ENCODE measurements around the gene MORN4. TPM values are rescaled to one million over a fixed set of nuclear protein-coding genes. Genes with fewer than 3 reads are reported as not detected.

The MORN4 gene
- total RNA-seq, 2 experiments from 2014 or later: 2.4 to 5.4 TPM

GRCh38 chr10:97573021-97573420 is 60.3 kb downstream of the MORN4 start:
- Histone ChIP-seq H2AFZ (ENCODE audit: low read length) (no peak overlapping the region), H4K20me1 (ENCODE audit: insufficient read depth, low read length) (no peaks in the 10 kb centered on the region), H3K79me2 (ENCODE audit: insufficient read depth, low read depth, low read length) (no peaks in the 10 kb centered on the region), H3K27ac (ENCODE audit: low read depth, low read length, poor library complexity, severe bottlenecking) (no peak overlapping the region), H3K4me3 (ENCODE audit: low read depth, low read length, poor library complexity, severe bottlenecking) (no peak overlapping the region), H3K9me3 (ENCODE audit: low read length) (no peaks in the 10 kb centered on the region), H3K9me2 (ENCODE audit: insufficient read depth, low read length) (no peaks in the 10 kb centered on the region), H3K4me2 (ENCODE audit: low read length) (no peak overlapping the region), H3K36me3 (ENCODE audit: insufficient read depth, low read length) (no peaks in the 10 kb centered on the region), H3K4me1 (ENCODE audit: insufficient read depth, low read length, poor library complexity, severe bottlenecking) (no peaks in the 10 kb centered on the region)
- BruUV-seq (replicated peaks): no TSS peak
- DNase-seq (ENCODE audit: low spot score): no peak
- intact Hi-C loops (cut with micrococcal nuclease; ENCODE audit: unreplicated experiment): loop anchor here (5.0 kb wide), 1 partner anchor 159 kb away; no protein-coding TSS in a partner anchor
- TF ChIP-seq CTCF (conservative IDR thresholded peaks at IDR 0.05; ENCODE audit: low read length): no peak
- TF ChIP-seq EZH2phosphoT487 (IDR thresholded peaks at IDR 0.05; ENCODE audit: borderline replicate concordance, low read depth, low read length): no peak
- ChIA-PET CTCF (ENCODE audit: unreplicated experiment) (interaction anchor here (1.6 kb wide), 1 partner anchor 39 kb away, joined by 3 read pairs; no protein-coding TSS in a partner anchor), POLR2A (interaction anchor here (1.3 kb wide), 1 partner anchor 38 kb away, joined by 3 read pairs; no protein-coding TSS in a partner anchor)

GRCh38 chr10:97572214-97572989 is 60.9 kb downstream of the MORN4 start, which contains the start of gene ANKRD2:
Gene ANKRD2 (plus strand): TSS chr10:97572779. CDS start chr10:97572789, 10 bp downstream.
- TF ChIP-seq CTCF (conservative IDR thresholded peaks at IDR 0.05; ENCODE audit: low read length) (peak; percentile 92), EZH2phosphoT487 (IDR thresholded peaks at IDR 0.05; ENCODE audit: borderline replicate concordance, low read depth, low read length) (no peak)
- intact Hi-C loops (cut with micrococcal nuclease; ENCODE audit: unreplicated experiment): loop anchor here (1.0 to 5.0 kb wide), 2 partner anchors 40 to 160 kb away; no protein-coding TSS in a partner anchor
- no peak within 1 kb of the TSS for H3K4me2 ChIP-seq (ENCODE audit: low read length)
- no peaks in the 10 kb centered on the region for H3K9me3 ChIP-seq (ENCODE audit: low read length)
- H3K79me2 ChIP-seq (ENCODE audit: insufficient read depth, low read depth, low read length): no peaks in the 10 kb centered on the region
- H2AFZ ChIP-seq (ENCODE audit: low read length): no peak within 1 kb of the TSS
- DNase-seq (ENCODE audit: low spot score): peak; percentile 74
- no TSS peak for BruUV-seq (replicated peaks)
- H3K9me2 ChIP-seq (ENCODE audit: insufficient read depth, low read length): no peaks in the 10 kb centered on the region
- no peaks in the 10 kb centered on the region for H4K20me1 ChIP-seq (ENCODE audit: insufficient read depth, low read length)
- H3K27ac ChIP-seq (ENCODE audit: low read depth, low read length, poor library complexity, severe bottlenecking): no peak within 1 kb of the TSS
- H3K36me3 ChIP-seq (ENCODE audit: insufficient read depth, low read length): no peaks in the 10 kb centered on the region
- H3K4me1 ChIP-seq (ENCODE audit: insufficient read depth, low read length, poor library complexity, severe bottlenecking): no peaks in the 10 kb centered on the region
- no peak within 1 kb of the TSS for H3K4me3 ChIP-seq (ENCODE audit: low read depth, low read length, poor library complexity, severe bottlenecking)
- CTCF ChIA-PET (ENCODE audit: unreplicated experiment): interaction anchor here (0.6 to 1.6 kb wide), 4 partner anchors 10 to 58 kb away, joined by 3 to 5 read pairs (median 3); no protein-coding TSS in a partner anchor
- POLR2A ChIA-PET: interaction anchor here (1.3 kb wide), 1 partner anchor 38 kb away, joined by 3 read pairs; no protein-coding TSS in a partner anchor
